SU-DHL-6 (cell line): Measurements from ENCODE around the gene FBXL13.

ENCODE experiments used
- H2AFZ ChIP-seq: fragments of 200-600 bp; sonication (generic); 2 replicates; pipeline ENCODE4 v1.6.1; 2014; ENCODE audit warnings: low read depth, mild to moderate bottlenecking, moderate library complexity, mixed read lengths, antibody characterized with exemption, low read length; ENCODE audit not compliant: severe bottlenecking
- H3F3A ChIP-seq: fragments of 200-600 bp; shearing (Covaris generic); 2 replicates; pipeline ENCODE4 v1.6.0; 2016; ENCODE audit warnings: antibody characterized with exemption, mild to moderate bottlenecking; ENCODE audit not compliant: insufficient read depth
- H3K27ac ChIP-seq: fragments of 200-600 bp; sonication (generic); 2 replicates; pipeline ENCODE4 v1.5.1; 2016; ENCODE audit warnings: low read depth, mild to moderate bottlenecking, low read length, moderate library complexity, mixed read lengths
- H3K27me3 ChIP-seq: fragments of 200-600 bp; sonication (generic), shearing (Covaris generic); 2 replicates; pipeline ENCODE4 v1.6.0; 2014; ENCODE audit warnings: mild to moderate bottlenecking, low read length
- H3K36me3 ChIP-seq: fragments of 200-600 bp; sonication (generic); 2 replicates; pipeline ENCODE4 v1.6.1; 2014; ENCODE audit warnings: mild to moderate bottlenecking, low read length, mixed read lengths
- H3K4me2 ChIP-seq: fragments of 300-600, 200-600 bp; shearing (Covaris generic), sonication (generic); 2 replicates; pipeline ENCODE4 v1.6.0; 2014; ENCODE audit warnings: low read length, low read depth, mild to moderate bottlenecking; ENCODE audit not compliant: poor library complexity, severe bottlenecking
- H3K4me3 ChIP-seq: fragments of 200-600 bp; sonication (generic); 2 replicates; pipeline ENCODE4 v1.5.1; 2014; ENCODE audit warnings: antibody characterized with exemption, low read length, mild to moderate bottlenecking, mixed read lengths; ENCODE audit not compliant: insufficient read depth, poor library complexity, severe bottlenecking
- H3K79me2 ChIP-seq: fragments of 200-600 bp; sonication (generic); 2 replicates; pipeline ENCODE4 v1.6.1; 2014; ENCODE audit warnings: mild to moderate bottlenecking, low read length, moderate library complexity; ENCODE audit not compliant: insufficient read depth
- H3K9ac ChIP-seq: fragments of 200-600 bp; sonication (generic); 2 replicates; pipeline ENCODE4 v1.7.0; 2014; ENCODE audit warnings: mild to moderate bottlenecking, low read length
- H3K9me2 ChIP-seq: fragments of 200-600 bp; sonication (generic); replicated peaks from 2 replicates; pipeline ENCODE4 v1.6.1; 2014; ENCODE audit warnings: low read length; ENCODE audit not compliant: insufficient read depth
- H3K9me3 ChIP-seq: fragments of 200-600 bp; sonication (generic); 2 replicates; pipeline ENCODE4 v1.6.1; 2014; ENCODE audit warnings: low read length, mixed read lengths; ENCODE audit not compliant: insufficient read depth
- H4K20me1 ChIP-seq: fragments of 200-600 bp; sonication (generic); 2 replicates; pipeline ENCODE4 v1.6.1; 2014; ENCODE audit warnings: low read depth, mild to moderate bottlenecking, antibody characterized with exemption, low read length, moderate library complexity, mixed read lengths
- EZH2phosphoT487 ChIP-seq: fragments of 200-600 bp; sonication (generic), shearing (Covaris generic); conservative IDR thresholded peaks from 2 replicates; pipeline ENCODE4 v1.6.1; 2018; ENCODE audit warnings: mild to moderate bottlenecking, antibody characterized with exemption, low read length, moderate library complexity, mixed read lengths
- TF ChIP-seq, protein P1 (sequence below): fragments of 200-600 bp; sonication (generic); IDR thresholded peaks from one replicate; pipeline ENCODE4 v1.5.1; 2017; ENCODE audit warnings: antibody characterized with exemption, mild to moderate bottlenecking, low read length, moderate library complexity; ENCODE audit not compliant: insufficient read depth, poor library complexity, severe bottlenecking

FBXL13 gene

DNA sequence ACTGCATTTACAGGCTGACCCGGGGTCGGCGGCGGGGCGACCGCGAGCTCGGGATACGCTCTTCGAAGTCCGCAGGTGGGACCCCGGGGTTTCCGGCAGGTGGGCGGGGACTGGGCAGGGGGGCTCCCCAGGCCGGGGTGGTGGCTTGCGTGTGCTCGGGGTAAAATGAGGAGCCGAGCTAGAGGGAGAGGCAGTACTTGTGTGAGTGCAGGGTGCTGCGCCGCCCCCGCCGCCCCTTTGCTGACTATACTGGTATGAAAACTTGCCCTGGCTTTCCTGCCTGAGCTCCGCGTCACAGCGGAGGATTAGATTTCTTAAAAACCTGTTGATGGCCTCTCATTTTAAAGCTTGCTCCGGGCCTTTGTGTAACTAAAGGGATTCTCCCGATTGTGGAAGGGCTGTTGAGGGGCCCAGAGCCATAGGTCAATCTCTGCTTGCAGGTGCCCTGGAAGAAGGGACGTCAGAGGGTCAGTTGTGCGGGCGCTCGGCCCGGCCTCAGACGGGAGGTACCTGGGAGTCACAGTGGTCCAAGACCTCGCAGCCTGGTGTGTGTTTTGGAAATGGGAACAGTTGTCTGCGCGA, 832 bp upstream of the FBXL13 start:
- Histone ChIP-seq H3K4me2 (peak overlapping the region; percentile 70), H3K9me3 (no peaks in the 10 kb centered on the region), H3K9me2 (no peaks in the 10 kb centered on the region), H3K27ac (peak overlapping the region; percentile 67), H3K36me3 (no peaks in the 10 kb centered on the region), H3K79me2 (peaks cover 19% of the 10 kb centered on the region), H3K9ac (peak overlapping the region; percentile 71), H4K20me1 (no peaks in the 10 kb centered on the region), H3K4me3 (peak overlapping the region; percentile 74), H3K27me3 (no peaks in the 10 kb centered on the region), H3F3A (peaks cover 13% of the 10 kb centered on the region; the same call in 1 of the 2 replicates), H2AFZ (peak overlapping the region; percentile 65)
- TF ChIP-seq, protein P1, sequence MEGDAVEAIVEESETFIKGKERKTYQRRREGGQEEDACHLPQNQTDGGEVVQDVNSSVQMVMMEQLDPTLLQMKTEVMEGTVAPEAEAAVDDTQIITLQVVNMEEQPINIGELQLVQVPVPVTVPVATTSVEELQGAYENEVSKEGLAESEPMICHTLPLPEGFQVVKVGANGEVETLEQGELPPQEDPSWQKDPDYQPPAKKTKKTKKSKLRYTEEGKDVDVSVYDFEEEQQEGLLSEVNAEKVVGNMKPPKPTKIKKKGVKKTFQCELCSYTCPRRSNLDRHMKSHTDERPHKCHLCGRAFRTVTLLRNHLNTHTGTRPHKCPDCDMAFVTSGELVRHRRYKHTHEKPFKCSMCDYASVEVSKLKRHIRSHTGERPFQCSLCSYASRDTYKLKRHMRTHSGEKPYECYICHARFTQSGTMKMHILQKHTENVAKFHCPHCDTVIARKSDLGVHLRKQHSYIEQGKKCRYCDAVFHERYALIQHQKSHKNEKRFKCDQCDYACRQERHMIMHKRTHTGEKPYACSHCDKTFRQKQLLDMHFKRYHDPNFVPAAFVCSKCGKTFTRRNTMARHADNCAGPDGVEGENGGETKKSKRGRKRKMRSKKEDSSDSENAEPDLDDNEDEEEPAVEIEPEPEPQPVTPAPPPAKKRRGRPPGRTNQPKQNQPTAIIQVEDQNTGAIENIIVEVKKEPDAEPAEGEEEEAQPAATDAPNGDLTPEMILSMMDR, result no peak
- no peak for TF ChIP-seq EZH2phosphoT487

DNA sequence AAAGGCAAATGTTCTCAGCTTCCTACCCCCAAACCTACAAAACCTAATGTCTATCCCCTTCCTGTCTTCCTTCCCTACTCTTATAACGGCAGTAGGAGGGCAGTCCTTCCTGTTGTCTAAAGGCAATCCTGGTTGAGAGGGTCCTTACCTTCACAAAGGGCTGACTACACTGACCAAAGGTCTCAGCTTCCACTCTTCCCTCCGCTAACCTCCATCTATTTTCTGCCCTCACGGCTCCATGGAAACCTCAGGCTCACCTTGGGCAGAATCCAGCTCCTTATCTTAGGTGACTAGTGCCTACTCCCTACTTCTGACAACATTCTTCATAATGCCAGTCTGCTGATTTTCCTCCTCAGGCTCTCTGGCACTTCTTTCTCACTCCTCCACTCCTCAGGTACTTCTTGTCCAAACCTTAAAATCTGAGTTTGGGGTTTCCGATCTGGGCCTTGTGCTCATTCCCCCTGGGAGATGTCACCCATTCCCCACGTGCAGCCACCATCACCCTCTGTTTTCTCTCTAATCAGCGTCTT, 542 bp downstream of the FBXL13 start:
- Histone ChIP-seq H3K4me2 (peak overlapping the region; percentile 70), H3K9me3 (no peaks in the 10 kb centered on the region), H3K27ac (no peak overlapping the region), H3K27me3 (no peaks in the 10 kb centered on the region), H3K9ac (peak overlapping the region; percentile 71), H3K79me2 (peaks cover 19% of the 10 kb centered on the region), H3K9me2 (no peaks in the 10 kb centered on the region), H4K20me1 (no peaks in the 10 kb centered on the region), H3K4me3 (peak overlapping the region; percentile 74), H2AFZ (peak overlapping the region; percentile 45), H3K36me3 (no peaks in the 10 kb centered on the region), H3F3A (peaks cover 7% of the 10 kb centered on the region; the same call in 1 of the 2 replicates)
- TF ChIP-seq, protein P1, result no peak
- no peak for TF ChIP-seq EZH2phosphoT487

DNA sequence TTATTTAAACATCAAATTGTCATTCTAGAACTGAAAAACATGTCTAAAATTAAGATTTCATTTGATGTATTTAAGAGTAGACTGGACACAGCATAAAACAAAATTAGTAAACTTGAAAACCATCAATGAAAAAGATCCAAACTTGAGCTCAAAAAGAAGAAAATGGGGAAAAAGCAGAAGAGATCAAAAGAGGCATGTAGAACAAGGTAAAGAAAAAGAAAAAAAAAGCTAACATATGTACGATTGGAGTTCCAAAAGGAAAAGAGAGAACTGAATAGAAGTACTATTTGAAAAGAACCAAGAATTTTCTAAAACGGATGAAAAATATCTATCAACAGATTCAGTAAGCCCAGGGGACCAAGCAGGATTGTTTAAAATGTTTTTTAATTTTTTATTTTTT, 3.6 kb downstream of the FBXL13 start:
- no peak overlapping the region for H3K4me2 ChIP-seq
- H3K36me3 ChIP-seq, result no peaks in the 10 kb centered on the region
- peaks cover 6% of the 10 kb centered on the region; the same call in 1 of the 2 replicates for H3F3A ChIP-seq
- H3K4me3 ChIP-seq, result no peak overlapping the region
- no peaks in the 10 kb centered on the region for H3K27me3 ChIP-seq
- no peaks in the 10 kb centered on the region for H3K9me2 ChIP-seq
- H3K27ac ChIP-seq, result no peak overlapping the region
- TF ChIP-seq, protein P1, result no peak
- no peak for TF ChIP-seq EZH2phosphoT487
- H3K9me3 ChIP-seq, result no peaks in the 10 kb centered on the region
- no peak overlapping the region for H3K9ac ChIP-seq
- no peak overlapping the region for H2AFZ ChIP-seq
- H4K20me1 ChIP-seq, result no peaks in the 10 kb centered on the region
- H3K79me2 ChIP-seq, result peaks cover 6% of the 10 kb centered on the region
